OCI-M2 (cell line): ENCODE results near the gene LTB.

Source experiments
- DNase-seq: peaks from one replicate; lab custom pipeline; 2025; ENCODE audit not compliant: unreplicated experiment; lab: John Stamatoyannopoulos, UW

LTB gene

DNA sequence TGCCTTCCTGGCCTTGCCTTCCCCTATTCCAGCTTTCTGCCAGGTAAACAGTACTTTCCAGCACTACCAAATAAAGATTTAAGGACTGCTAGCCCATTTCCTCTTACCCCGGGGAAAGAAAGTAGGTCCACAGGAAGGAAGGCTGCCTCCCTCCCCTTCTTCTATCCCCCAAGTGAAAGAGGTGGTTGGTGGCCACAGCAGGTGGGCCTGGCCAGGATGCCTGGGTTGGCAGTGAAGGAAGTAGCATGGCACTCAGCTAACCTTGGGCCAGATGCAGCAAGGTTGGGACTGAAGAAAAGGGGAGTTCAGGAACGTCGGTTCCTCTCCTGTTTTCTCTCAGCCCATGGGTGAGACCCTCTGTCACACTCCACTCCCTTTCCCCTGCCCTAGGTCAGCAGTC is 25.9 kb downstream of the LTB start:
- no peak for DNase-seq

DNA sequence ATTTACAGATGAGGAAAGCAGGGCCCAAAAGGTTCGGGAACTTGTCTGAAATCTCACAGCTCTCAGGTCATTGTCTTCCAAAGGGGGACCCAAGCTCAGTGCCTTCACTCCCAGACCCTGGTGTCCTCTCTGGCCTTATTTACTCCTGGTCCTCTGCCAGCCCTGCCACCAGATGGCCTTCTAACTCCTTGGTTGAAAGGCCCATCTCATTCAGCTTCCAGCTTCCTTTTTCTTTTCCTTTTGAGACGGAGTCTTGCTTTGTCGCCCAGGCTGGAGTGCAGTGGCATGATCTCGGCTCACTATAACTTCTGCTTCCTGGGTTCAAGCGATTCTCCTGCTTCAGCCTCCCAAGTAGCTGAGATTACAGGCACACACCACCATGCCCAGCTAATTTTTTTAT is 30.9 kb downstream of the LTB start:
- DNase-seq: peak; percentile 65

DNA sequence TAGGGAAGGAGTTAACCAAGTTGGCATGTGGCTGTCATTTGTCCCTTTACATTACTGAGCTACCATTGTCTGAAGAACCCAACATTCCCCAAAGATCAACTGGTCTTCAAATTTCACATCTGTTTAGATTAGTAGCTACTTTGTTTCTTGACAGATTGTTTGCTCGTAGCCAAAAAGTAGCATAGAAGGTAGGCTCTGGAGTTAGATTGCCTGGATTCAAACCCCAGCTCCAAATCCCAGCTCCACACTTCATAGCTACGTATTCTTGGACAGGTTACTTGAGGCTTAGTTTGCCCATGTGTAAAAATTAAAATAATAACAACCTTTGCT is 33.7 kb downstream of the LTB start:
- DNase-seq: no peak

DNA sequence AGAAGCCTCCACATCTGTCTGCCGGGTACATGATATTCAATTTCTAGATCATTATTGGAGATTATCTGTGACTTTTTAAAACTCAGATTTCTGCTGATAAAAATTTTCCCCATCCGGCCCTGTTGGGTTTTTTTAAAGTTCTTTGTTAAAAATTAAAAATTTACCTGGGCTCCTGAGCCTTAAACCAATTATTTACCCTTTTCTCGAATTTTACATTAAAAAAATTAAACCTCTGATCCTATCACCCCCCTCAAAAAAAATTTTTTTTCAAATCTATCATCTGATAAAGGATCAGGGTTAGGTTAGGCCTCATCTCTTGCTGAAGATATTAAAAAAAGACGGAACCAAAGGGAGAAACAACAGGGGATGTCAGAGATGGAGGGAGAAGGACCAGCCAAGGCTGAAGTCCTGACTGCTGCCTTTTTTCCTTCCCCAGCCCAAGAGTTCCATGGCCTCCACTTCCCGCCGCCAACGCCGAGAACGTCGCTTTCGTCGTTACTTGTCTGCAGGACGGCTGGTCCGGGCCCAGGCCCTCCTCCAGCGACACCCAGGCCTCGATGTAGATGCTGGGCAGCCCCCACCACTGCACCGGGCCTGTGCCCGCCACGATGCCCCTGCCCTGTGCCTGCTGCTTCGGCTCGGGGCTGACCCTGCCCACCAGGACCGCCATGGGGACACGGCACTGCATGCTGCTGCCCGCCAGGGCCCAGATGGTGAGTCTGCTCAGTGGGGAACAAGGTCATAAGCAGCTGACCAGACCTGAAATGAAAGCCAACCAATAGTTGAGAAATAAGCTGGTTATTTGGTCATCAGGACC is 34.3 kb downstream of the LTB start:
- DNase-seq: no peak

DNA sequence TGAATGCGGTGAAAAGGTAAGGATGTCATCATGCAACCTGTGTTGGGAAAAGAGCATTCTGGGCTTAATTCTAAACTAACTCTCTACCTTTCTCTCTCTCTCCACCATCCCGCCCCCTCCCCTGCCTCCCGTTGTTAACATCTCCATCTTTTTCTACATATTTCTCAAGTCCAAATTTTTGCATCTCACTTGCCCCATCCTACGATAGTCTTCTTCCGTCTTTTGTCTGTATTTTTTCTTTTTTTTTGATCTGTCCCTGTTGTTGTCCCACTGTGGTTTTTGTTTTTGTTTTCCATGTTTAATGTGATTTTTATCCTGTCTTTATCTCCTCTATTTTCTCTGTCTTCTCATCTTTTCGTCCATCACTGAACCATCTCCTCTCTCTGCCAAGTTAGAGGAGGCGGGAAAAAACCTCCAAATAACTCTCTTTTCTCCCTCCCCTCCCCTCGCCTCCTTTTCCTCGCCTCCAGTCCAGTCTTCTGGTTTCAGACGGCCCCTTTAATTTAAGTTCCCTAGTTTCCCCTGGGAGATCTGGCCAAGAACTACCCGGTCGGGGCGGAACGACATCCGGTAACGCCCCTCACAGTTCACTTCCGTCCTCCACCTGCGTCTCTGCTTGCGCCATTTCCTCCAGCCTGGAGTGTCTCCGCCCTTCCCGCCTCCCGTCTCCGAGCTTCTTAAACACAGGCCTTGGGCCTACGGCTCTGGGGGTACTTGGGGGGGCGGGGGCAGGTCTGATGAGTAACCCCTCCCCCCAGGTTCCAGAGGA is 35.1 kb downstream of the LTB start, which contains the start of gene NFKBIL1:
TSS of gene NFKBIL1 (plus strand) at position 651 of the 769 bp plus-strand sequence. CDS start at position 738, 87 bp downstream.
- DNase-seq: peak; percentile 86

DNA sequence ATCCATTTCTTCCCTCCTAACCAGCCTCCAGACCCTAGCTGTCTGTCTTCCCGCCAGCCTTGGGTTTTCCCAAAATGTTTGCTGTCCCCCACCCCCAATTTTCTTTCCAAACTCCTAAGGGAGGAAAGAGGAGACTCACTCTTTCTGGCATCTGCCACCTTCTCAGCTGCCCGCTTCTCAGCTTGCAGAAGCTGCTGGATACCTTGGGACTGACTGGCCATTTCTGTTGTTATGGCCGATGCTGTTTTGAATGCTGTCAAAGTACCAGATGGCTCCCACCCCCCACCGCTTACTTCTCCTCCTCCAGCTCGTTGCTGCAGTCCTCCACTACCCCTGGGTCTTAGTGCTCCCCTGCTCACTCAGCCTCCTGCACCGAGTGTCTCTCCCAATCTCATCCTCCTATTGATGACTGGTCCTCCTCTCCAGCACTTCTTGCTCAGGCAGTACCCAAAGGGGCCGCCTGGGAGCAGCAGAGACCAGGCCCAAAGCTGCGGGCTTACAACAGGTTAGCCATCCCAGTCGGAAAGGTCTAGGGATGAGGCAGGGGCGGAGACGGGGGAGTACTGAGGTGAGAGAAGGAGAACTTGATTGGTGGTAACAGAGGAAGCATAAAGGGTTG is 35.8 kb downstream of the LTB start, which contains the start of gene ATP6V1G2:
TSS of gene ATP6V1G2 (minus strand) at position 270 of the 619 bp plus-strand sequence. CDS start at position 221, 49 bp downstream.
- peak; percentile 76 for DNase-seq

DNA sequence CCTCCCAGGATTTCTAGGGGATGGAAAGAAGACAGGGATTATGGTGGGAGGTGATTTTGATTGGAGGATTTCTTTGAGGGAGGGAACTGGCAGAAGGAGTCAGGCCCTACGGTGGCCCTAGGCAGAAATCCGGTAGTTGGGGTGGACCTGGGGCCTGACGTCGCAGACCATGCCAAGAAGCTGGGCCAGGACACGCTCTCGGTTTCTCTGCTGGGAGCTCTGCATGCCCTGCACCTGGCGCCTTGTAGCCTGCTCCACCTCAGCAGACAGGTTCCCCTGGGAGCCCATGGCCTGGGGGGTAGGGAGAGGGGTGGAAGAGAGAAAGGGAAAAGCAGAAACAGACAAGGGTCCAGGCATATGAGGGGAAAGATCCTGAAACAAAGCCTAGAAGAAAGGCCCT is 36.9 kb downstream of the LTB start:
- no peak for DNase-seq

DNA sequence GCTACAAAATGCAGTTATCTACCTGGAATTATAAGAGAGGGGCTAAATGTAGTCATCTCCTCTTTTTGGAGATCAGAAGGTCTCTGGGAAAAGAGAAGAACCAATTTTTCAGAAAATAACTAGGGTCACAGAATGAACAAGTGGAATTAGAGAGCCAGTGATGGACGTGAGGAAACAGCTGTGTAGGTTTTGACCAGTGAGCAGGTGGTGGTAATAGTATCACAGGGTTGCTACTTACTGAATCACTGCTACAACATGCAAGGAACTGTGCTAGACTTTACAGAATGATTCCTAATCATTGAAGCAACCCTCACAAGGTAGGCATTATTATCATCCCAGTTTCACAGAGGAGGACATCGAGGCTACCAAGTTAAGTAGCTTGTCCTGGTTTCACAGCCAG is 37.5 kb downstream of the LTB start:
- DNase-seq: no peak

DNA sequence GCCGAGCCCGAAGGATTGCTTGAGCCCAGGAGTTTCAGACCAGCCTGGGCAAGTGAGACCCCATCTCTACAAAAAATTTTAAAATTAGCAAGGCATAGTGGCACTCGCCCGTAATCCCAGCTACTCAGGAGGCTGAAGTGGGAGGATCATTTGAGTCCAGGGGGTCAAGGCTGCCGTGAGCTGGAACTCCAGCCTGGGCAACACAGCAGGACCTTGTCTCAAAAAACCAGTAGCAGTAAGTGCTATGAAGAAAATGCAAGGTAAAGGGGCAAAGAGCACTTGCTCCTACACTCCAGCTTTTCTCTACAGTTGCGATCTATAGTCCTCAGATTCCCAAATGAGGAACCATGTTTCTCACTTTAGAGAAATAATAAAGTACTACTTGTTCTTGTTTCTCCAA is 38.6 kb downstream of the LTB start:
- DNase-seq: no peak

DNA sequence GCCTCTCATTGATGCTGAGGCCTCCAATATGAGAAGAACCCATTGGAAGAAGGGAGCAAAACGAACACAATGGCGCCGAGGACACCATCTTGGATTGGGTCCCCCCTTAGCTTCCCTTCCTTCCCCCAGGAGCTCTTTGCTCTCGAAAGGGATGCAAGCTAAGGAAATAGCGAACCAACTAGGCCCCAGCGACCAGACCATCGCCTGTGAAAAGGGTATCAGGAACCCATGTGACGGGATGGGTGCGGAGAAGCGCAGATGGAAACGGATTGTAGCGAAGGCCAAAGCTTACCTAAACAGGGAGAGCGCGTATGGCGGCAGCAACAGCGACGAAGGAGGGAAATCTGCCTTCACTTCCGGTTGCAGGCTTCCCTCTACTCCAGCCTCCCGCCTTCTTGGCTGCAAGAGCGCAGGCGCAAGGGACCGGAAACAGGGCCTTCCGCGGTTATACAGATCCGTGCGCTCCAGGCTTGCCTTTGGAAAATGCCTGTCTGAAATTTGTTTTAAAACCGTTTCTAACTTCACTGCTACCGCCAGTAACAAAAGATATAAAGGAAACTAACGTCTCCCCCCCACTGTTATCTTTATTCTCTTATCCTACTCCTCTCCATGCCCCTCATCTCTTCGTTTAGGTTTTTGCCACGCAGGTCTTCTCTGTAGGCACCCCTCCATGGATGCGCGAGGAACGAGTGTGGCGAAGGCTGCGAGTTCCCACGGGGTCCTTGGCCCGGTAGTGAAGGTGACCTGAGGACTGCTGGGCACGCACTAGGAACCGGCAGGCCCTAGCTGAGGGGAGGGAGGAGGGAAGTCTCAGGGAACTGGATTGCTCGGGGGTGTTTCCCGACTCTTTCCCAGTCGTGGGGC is 40.3 kb downstream of the LTB start, which contains the start of gene DDX39B:
TSS of gene DDX39B (minus strand) at position 346 of the 864 bp plus-strand sequence. CDS start 1,471 bp downstream, outside the sequence.
- peak; percentile 88 for DNase-seq

DNA sequence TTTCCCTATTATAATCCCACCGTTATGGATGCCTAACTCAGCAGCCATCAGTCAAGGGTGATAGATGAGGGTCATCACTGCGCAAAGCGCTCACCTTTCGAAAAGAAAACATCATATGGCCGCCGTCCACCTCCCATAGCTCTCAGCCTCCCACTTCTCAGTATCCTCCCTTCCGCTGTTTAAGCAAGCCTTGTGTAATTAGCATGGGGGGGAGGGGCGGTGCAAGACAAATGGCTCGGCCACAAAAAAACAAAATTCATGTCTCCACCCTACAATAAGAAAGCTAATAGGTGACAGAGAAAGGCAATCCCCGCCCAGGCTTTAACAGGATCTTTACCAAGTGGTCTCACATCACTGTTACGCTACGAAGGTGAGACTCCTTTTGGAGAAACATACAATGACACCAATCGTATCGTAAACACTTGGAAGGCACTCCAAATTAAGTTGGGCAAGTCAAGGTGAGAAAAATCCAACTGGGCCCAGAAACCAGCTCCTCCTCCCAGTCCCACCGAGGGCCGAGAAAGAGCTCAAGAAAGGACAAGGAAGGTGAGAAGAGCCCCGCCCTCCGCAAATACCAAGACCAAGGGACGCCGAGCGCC is 41.1 kb downstream of the LTB start:
- no peak for DNase-seq

DNA sequence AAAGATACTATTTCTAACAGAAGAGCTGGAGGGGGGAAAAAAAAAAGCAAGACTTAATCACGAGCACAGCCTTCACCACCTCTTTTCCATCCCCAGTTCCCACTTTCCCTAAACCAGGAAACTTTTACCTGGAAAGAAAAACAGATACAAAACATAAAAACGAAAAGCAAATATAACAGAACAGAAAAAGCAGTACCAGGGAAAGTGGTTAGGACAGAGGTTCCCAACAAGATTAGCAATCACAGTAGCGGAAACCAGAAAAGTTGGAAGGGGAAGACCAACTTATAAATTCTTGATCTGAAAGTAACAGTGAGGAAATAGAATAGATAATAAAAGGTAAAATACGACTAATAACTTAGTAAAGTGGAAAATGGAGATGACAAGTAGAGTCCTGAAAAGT is 41.6 kb downstream of the LTB start:
- no peak for DNase-seq

DNA sequence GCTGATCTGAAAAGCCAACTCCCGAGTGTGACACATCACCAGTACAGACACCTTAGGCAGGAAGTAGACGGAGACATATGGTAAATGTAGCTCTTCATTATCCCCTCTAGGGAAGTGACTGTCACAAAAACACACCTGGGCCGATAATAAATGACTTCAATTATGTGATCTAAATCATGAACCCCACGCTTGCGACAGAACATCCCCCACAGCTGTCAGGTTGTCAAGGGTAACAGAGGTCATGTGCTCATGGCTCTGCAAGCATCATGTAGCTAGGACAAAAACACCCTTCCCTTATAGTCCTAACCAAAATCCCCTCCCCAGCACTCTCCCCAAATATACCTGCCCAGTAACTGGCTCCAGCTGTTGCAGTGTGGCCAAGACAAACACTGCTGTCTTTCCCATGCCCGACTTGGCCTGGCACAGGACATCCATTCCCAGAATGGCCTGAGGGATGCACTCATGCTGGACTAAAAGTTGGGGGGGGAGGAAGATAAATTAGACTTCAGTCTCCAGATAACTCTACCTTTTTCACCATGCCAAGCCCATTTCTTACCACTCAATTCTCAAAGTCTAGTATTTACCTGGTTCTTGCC is 43.3 kb downstream of the LTB start:
- no peak for DNase-seq

DNA sequence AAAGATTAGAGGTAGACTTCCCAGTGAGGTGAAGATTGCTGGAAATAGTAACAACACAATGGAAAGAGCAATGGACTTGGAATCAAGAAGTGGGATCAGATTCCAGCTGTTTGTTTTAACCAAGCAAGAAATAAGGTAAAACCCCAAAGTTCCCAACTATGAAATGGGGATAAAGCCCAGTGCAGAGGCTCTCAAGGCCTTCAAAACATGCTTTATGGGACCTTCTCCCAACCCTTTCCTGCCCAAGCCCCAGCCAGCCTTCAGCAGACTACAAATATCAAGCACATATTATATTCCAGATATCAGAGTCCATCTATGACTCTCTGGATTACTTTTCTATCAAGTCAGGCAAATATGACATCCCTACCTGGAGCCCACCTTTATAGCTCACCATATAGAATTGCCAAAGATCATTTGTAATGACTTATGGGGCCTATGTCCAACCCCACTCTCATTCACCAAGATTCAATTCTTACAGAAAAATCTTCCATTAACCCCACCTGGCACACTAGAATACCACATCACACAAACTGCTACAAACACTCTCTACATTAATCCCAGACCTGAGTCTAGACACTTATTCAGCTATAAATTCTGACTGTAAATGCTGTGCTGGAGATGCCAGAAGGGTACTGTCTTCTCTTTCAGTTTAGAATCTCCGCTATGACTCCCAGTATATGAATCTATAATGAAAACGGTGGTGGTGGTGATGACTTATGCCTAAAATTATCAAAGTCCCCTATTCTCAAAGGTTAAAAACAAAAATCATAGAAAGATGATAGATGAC is 46.5 kb downstream of the LTB start:
- no peak for DNase-seq

DNA sequence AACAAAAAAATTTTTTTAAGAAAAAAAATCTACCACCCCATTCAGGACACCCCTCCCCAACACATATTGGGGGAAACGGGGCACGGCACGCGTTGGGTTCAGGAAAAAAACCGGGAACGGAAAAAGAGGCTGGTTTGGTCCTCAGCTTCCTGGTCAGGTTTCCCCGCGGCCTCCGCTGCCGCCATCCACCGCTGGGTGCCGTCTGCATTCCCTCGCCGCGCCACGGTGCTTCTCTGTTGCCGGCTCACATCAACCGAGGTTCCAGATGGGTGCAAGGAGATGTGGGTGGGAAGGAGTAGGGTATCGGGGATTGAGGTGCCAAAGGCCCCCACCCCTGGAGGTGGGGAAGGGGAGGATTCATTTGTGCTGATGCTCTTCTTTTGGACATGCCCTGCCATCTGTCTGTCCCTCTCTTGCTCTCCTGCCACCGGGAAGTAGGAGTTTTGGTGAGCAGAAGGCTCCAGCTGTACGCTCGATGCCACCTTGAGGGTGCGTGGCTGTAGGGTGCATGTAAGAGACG is 47.6 kb downstream of the LTB start:
- no peak for DNase-seq

DNA sequence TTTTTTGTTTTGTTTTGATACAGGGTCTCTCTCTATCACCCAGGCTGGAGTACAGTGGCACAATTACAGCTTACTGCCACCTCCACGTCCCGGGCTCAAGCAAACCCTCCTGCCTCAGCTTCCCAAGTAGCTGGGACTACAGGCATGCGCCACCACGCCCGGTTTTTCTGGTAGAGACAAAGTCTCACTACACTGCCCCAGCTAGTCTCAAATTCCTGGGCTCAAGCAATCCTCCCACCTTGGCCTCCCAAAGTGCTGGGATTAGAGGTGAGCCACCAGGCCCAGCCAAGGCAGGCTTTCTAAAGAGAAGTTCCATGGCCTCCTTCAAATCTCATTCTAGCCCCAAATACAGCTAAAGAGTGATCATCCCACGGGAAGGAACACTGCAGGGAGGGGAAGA is 48.2 kb downstream of the LTB start:
- no peak for DNase-seq

DNA sequence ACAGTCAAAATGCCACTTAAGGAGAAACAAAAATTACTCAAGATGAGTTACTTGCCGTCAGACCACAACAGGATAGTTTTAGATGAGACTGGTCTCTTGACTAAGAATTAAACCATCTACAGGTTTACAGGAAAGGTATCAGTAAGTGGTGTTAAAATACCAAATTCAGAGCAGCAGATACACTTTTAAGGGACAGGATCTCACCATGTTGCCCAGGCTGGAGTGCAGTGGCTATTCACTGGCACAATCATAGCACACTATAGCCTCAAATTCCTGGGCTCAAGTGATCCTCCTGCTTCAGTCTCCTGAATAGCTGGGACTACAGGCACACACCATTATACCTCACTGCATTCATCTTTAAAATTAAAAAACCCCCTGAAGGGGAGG is 48.8 kb downstream of the LTB start:
- DNase-seq: no peak

DNA sequence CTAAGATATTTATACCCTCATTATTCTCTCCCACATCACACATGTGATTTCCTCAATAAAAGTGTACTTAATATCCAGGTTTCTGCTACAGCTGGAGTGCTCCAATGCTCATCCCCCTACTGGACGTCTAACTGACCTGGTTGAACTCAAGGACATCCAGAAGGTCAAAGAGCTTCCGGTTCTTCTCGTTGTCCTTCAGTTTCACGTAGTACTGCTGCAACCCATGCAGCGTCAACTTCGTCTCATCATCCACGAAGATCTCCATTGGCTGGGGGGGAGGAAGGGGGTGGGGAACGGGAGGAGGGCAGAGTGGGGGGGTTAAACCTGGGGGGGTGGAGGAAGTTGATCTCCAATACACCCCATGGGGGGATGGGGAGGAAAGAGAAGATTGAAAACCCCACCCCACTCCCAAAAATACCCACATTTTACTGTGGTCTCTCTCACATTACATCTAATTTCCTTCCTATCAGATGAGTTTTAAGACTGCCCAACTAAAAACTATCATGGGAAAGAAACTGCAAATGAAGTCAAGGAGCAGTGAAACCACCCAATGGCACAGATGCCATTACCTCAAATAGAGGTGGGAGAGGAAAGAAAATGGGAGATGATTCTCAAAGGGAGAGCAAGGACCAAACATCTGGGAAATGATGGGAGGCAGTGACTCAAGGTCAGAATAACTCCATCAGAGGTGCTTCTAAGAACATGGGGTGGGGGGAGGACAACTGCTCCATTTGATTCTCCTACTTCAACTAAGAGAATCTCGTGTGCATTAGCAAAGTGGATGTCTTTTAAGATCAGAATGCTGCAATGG is 49.4 kb downstream of the LTB start:
- no peak for DNase-seq
